Measurements from ENCODE around the gene SRGAP2B.
"Not testable (repeated sequence)": the region's sequence is repeated elsewhere in the genome, so short reads cannot be mapped to it uniquely, and the experiment has no call there.

The SRGAP2B gene

GRCh38 chr1:144894454-144895201 is 200.5 kb downstream of the SRGAP2B start:
- DNase-seq (ENCODE audit: low spot score), result not testable (repeated sequence)

- DNase-seq (ENCODE audit: low spot score), result not testable (repeated sequence)
Observed at GRCh38 chr1:144893710-144894438, 201.3 kb downstream of the SRGAP2B start.

DNA sequence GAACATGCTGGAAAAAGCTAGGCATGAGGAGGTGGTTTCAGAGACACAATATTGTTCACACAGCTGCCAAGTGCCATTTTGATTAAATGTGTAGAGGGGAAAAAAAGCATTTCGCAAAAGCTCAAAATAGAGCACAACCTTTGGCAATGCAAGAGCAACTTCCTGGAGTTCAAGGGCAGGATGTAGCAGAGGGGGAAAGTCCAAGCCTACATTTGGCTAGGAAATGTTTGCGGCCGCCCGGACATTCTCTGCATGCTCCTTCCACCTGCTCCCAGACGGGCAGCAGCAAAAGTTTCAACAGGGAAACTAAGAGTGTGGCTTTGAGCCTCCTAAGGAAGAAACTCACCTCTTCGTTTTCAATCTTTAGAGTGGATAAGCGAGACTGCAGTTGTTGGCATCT is 202.1 kb downstream of the SRGAP2B start:
- not testable (repeated sequence) for DNase-seq (ENCODE audit: low spot score)

- DNase-seq (ENCODE audit: low spot score), result not testable (repeated sequence)
Observed at GRCh38 chr1:144889450-144890115, 205.5 kb downstream of the SRGAP2B start.

GRCh38 chr1:144883022-144883421 is 212.1 kb downstream of the SRGAP2B start:
- not testable (repeated sequence) for DNase-seq (ENCODE audit: low spot score)

- DNase-seq (ENCODE audit: low spot score), result not testable (repeated sequence)
Observed at GRCh38 chr1:144882343-144882742, 212.8 kb downstream of the SRGAP2B start.

GRCh38 chr1:144858607-144859006 is 236.5 kb downstream of the SRGAP2B start:
- DNase-seq (ENCODE audit: low spot score), result not testable (repeated sequence)

Data from iPS-NIHi11 (cell line).